Measurements from ENCODE around the gene HNMT.

The HNMT gene

DNA sequence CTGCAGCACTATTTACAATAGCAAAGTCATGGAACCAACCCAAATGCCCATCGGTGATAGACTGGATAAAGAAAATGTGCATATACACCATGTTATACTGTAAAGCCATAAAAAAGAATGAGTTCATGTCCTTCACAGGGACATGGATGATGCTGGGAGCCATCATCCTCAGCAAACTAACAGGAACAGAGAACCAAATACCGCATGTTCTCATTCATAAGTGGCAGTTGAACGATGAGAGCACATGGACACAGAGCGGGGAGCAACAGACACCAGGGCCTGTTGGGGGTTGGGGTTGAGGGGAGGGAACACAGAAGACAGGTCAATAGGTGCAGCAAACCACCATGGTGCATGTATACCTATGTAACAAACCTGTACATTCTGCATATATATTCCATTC lies 33.5 kb downstream of the HNMT start:
- in situ Hi-C loops (cut with MboI; ENCODE audit: low pct_unique_long_range_greater_than_20kb, low sequenced_read_pairs), result no loop called here
- no peak for DNase-seq

DNA sequence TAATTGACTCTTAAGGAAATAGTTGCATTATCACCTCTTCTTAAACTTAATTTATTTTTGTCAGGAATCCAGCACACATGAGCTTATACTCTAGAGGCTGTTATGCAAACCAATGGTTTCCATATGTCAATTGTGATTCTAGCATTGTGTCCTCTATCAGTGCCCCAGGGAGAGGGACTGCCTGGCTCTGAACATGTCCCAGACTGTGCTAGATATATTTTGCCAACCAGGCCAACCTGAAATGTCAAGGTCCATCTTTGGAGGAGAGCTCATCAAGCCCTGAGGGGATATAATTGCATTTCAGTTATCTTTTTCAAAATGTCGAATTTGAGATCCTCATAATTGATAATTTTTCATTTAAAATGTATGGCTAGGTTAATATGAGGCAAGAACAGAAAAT lies 34.2 kb downstream of the HNMT start:
- no peak for DNase-seq
- in situ Hi-C loops (cut with MboI; ENCODE audit: low pct_unique_long_range_greater_than_20kb, low sequenced_read_pairs), result no loop called here

DNA sequence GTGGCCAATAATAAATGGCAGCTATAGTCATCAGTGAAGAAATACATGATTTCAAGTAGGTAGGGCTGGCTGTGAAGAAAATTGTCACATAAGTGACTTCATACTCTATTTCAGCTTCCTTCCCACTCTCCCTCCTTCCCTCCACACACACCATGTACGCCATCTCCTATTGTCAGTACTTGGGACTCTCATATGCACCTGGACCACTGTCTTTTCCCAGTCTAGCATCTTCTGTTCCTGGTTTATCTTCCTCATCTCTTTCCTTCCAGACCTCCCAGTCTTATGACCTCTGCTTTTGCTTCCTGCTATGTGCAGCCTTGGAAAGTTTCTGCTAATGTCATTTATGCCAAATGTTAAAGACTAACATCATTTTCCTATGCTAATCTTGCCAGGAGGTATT lies 35.0 kb downstream of the HNMT start:
- in situ Hi-C loops (cut with MboI; ENCODE audit: low pct_unique_long_range_greater_than_20kb, low sequenced_read_pairs), result no loop called here
- no peak for DNase-seq

DNA sequence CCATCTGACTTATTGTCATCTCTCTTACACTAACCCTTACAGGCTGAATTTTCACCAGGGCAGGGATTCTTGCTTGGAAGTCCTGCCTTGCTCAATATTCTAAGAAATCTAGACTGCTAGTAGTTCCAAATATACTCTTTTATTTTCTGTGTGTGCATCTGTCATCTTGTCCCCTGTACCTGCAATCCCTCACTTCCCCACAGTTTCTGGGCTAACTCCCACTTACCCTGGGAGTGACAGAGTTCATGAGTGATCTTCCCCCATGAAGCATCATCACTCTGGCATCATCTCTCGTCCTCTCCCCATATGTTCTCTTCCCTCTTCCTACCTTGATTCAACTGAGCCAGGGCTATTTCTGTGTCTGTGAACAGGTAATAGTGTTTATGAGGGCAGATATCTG lies 35.7 kb downstream of the HNMT start:
- no peak for DNase-seq
- in situ Hi-C loops (cut with MboI; ENCODE audit: low pct_unique_long_range_greater_than_20kb, low sequenced_read_pairs), result no loop called here

DNA sequence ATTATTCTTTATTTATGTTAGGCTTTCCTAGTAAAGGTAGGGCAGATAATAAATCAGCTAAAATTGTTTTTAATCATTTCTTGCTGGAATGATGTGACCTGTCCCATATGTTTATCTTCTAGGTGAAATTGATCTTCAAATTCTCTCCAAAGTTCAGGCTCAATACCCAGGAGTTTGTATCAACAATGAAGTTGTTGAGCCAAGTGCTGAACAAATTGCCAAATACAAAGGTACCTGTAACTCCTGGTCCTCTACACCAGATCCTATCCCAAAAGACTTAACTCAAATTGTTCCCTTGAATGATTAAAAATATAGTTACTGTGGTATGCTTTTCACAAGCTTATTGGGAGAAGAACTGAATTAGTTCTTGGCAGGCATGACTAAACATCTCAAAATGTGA lies 36.5 kb downstream of the HNMT start:
- DNase-seq, result no peak

DNA sequence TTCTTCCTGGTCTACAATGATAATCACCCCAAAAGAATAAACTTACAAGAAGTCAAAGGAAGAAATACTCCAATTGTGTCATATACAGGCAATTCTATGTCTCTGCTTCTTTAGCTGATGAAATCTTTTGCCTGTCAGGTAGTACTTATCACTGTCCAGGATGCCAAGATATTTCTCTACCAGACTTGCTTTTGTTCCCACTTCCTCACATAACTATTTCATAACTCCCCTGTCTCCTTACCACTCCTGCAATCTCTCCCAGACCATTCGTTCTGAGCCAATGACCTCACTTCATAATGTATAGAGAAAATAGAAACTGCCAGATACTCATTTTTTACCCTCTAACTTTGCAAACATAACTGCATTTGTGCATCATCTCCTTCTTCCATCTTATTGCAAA lies 39.1 kb downstream of the HNMT start:
- no peak for DNase-seq
- in situ Hi-C loops (cut with MboI; ENCODE audit: low pct_unique_long_range_greater_than_20kb, low sequenced_read_pairs), result no loop called here

More for the DNA sequence above, 36.5 kb downstream of the HNMT start:
- in situ Hi-C loops (cut with MboI; ENCODE audit: low pct_unique_long_range_greater_than_20kb, low sequenced_read_pairs), result no loop called here

DNA sequence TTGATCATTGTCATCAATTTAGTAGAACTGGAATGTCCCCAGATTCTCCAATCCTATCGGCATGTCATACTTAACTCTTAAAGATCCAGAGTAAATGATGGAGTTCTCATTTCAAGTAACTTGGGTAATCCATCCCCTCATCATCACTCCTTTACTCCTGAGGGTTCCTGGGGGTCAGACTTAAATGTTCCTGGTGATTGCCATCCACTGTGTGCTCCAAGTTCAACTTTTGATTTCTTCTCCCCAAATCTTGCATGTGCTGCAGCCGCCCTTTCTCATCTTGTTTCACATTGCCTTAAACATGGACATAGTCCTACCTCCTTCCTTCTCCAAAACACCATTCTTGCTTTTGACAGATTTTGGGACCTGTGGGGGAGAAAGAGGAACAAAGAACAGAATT lies 43.2 kb downstream of the HNMT start:
- no peak for DNase-seq
- in situ Hi-C loops (cut with MboI; ENCODE audit: low pct_unique_long_range_greater_than_20kb, low sequenced_read_pairs), result no loop called here

DNA sequence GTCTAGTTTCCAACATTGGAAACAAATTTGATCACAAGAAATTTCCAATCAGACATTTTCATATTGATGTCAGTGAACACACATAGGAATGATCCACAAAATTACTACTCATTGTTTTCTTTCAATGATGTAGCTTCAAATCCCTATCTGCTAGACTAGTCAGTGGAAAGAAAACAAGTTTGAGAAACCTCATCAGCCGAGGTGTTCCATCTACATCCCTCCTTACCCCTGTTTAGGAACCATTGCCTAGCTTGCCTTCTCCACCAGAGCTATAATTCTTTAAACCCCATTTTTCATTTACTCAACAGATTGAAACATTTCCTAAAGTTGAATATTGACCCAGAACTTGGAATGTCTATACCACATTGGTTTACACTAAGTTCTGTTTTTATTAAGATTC lies 45.3 kb downstream of the HNMT start:
- in situ Hi-C loops (cut with MboI; ENCODE audit: low pct_unique_long_range_greater_than_20kb, low sequenced_read_pairs), result no loop called here
- DNase-seq, result no peak

DNA sequence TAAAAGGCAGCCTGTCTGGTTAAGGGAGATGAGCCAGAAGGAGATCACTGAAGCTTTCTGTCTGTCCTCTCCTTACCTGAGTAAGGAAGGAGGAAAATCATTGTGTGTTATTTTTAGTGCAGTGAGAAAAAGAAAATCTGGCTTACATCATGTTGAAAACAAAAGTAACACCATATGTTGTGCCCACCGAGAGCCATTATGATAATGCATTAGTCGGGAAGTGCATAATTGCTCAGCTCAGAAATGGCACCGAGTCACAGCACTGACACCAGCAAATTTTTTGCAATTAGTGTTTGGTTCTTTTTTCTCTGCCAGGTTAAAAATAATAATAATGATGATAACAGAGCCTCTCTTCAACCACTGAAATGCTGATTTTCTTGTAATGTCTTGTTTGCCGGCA lies 46.6 kb downstream of the HNMT start:
- in situ Hi-C loops (cut with MboI; ENCODE audit: low pct_unique_long_range_greater_than_20kb, low sequenced_read_pairs), result no loop called here
- DNase-seq, result no peak

DNA sequence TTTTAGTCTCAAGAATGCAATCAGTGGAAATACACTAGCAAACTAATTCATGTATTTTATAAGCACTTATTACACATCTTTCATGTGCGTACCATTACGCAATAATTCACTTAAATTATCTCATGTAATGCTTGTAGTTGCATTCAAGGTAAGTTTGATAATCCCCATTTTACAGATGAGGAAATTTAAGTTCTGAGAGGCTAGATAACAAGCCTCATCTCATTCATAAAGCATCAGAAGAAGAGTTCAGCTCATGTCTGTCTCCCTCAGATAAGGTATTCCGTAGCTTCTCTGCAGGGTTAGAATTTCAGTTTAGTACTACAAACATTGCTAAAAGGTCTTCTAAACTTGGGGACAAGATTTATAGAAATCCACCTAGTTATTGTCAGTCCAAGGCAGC lies 47.8 kb downstream of the HNMT start:
- in situ Hi-C loops (cut with MboI; ENCODE audit: low pct_unique_long_range_greater_than_20kb, low sequenced_read_pairs), result no loop called here

DNA sequence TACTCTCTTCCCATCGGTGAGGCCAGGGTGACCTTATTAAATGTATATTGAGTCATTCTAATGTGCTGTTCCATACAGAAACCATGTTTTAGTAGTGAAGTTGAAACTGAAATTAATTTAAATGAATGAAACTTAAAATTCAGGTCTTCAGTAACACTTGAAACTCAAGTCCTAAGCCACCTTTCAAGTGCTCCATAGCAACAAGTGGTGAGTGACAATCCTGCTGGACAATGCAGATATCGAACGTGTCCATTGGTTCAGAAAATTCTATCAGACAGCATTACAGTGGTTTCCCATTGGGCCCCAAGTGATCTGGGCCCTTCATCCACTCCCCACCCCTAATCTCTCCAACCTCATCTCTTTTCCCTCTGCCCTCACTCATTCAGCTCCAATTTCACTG lies 48.7 kb downstream of the HNMT start:
- in situ Hi-C loops (cut with MboI; ENCODE audit: low pct_unique_long_range_greater_than_20kb, low sequenced_read_pairs), result no loop called here

More for the DNA sequence above, 47.8 kb downstream of the HNMT start:
- no peak for DNase-seq

DNA sequence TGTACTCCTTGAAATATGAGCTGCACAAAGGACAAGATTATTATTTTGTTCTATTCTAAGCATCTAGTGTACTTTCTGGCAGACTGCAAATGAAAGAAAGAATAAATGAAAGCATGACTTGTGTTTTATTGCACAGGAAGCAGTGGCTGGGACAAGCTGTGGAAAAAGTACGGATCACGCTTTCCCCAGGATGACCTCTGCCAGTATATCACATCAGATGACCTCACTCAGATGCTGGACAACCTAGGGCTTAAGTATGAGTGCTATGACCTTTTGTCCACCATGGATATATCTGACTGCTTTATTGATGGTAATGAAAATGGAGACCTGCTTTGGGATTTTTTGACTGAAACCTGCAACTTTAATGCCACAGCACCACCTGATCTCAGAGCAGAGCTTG lies 49.4 kb downstream of the HNMT start:
- in situ Hi-C loops (cut with MboI; ENCODE audit: low pct_unique_long_range_greater_than_20kb, low sequenced_read_pairs), result no loop called here
- no peak for DNase-seq

More for the DNA sequence above, 48.7 kb downstream of the HNMT start:
- no peak for DNase-seq

DNA sequence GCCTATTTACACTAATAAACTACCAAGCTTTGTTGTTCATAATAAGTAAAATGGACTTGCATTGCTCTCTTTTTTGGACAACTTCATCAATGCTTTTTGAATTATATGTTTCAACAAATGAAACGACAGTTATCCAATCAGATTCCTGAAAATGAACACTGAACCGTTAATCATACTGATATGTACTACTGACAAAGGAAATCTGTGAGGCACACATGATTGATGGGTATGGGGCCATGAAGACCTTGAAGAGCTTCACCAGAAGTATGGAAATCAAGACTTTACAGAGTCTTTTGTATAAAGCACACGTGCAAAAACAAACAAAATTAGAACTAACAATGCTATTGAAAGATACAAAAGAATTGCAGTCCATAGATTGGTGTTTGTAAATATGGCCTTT lies 51.2 kb downstream of the HNMT start:
- in situ Hi-C loops (cut with MboI; ENCODE audit: low pct_unique_long_range_greater_than_20kb, low sequenced_read_pairs), result no loop called here
- no peak for DNase-seq

DNA sequence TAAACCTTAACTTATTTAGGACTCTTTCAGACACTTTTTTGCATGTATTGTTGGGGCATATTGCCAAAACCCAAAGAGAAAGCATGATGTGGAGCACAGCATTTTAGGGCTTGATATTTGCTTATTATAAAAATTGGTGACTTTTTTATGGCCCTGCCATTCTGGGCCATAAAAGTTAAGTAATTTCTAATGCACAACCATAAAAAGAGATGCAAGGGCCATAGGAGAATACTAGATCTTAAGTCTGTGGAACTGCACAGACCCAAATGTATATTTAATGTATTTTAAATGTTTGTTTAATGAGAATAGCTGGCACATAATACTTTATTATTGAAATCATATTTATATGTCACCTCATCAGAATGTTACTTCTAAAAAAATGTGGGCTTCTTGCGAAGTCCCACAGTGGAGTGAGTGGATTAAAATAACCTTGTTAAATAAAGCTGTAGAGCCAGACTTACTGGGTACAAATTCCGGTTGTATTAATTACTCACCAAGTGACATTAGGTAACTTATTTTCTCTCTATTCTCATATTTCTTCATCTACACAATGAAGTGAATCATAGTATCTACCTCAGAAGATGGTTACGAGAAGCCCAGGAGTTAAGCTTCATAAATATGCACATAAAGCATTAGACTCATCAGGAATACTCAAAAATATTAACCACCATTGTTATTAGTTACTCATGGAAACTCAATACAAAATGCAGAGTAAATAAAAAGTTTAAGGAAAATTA lies 52.2 kb downstream of the HNMT start:
- DNase-seq, result no peak
- in situ Hi-C loops (cut with MboI; ENCODE audit: low pct_unique_long_range_greater_than_20kb, low sequenced_read_pairs), result no loop called here

DNA sequence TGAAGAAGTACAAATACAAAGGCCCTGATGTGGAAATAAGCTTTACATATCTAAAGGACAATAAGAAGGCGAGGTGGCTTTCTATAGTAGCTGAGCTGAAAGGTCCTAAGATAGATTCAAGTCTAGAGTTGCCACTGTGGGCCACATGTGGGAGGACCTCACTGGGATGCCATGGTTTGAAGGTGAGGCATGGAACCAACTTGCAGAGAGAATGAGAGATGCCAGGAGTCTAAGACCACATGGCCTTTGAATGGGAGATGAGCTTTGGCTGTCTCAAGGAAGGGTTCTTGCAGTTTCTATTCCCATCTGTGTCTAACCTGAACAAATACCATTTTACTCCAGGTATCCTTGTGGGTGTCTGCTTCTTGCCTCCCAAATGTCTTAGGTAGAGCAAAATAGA lies 53.6 kb downstream of the HNMT start:
- no peak for DNase-seq
- in situ Hi-C loops (cut with MboI; ENCODE audit: low pct_unique_long_range_greater_than_20kb, low sequenced_read_pairs), result no loop called here

DNA sequence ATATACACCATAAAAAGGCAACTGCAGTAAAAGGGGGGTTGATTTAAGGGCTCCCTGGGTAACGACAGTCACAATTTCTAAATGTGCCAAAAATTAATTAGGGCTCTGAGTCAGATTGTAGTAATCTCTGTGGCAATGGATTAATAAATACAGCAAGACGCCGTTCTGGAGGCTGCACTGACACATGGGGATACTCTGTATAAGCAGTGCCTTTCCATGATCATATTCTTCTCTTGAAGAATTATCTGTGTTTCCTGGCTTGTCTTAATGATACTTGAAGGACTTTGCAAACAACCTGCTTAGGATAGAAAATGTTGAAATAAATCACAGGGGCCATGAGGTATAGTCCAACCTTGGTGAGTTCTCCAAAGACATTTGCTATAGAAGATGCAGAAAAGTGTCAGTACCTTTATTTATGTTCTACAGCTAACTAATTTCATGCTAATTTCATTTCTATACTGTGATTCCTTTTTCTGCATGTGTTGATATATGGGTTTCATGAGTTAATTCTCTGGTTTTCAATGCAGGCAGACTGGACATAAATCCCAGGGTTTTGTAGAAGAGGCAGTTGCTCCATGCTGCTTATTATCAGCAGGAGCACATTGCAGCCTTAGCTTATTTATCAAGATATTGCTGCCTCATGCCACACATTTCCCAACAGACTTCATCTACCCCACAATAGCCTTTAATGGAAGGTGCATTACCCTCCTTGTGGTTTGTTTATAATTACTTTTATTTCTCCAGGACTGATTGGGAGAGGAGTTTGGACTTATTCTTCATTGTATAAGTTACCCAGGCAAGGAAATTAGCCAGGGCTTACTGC lies 54.8 kb downstream of the HNMT start:
- in situ Hi-C loops (cut with MboI; ENCODE audit: low pct_unique_long_range_greater_than_20kb, low sequenced_read_pairs), result no loop called here
- no peak for DNase-seq

DNA sequence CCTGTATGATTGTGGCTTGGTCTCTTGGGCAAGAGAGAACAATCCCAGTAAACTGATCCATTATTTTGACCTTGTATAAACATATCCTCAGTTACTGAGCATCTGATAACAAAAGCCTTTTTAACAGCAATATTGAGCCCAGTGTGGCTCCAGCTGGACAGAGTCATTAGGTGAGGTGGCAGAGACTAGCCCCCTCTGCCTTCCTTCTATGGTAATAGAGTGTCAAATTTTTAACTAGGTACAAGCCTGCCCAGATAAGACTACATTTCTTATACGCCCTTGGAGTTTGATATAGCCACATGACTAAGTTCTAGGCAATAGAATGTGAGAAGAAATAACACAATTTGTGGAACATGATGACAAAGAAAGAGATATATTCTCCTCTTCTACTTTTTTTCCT lies 56.2 kb downstream of the HNMT start:
- in situ Hi-C loops (cut with MboI; ENCODE audit: low pct_unique_long_range_greater_than_20kb, low sequenced_read_pairs), result no loop called here
- DNase-seq, result no peak

DNA sequence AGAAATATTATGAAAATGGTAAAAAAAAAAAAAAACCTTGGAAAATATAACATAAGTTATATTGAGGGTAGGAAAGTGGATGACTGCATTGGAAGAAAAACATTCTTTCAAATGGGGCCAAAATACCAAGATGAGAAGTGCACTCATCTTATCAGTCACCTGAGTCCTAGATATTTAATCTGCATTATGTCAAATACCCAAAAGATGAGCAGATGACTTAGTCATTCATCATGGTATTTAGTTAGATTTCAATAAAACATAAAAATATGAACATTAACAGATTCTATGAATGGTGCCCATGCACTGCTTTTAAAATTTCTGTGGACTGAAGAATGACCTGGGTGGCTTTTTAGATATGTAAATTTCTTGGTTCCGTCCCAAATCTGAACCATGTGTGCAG lies 56.9 kb downstream of the HNMT start:
- DNase-seq, result no peak
- in situ Hi-C loops (cut with MboI; ENCODE audit: low pct_unique_long_range_greater_than_20kb, low sequenced_read_pairs), result no loop called here

DNA sequence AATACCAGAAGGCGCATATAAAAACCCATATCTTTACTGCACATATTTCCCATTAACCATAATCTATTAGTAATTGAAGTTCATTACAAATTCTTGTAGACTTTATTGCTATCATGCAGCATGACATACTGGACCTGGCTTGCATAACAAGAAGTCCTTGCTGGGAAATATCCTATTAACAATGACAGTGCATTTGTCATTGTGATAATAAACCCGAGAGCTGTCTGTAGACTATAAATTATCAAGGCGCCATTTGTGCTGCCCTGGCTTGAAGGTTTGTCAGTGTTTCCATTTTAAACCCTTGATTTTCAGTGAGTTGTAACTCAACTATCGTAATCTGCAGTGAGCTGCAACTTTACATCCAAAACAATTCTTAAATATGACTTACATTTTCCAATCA lies 59.0 kb downstream of the HNMT start:
- in situ Hi-C loops (cut with MboI; ENCODE audit: low pct_unique_long_range_greater_than_20kb, low sequenced_read_pairs), result no loop called here
- no peak for DNase-seq

DNA sequence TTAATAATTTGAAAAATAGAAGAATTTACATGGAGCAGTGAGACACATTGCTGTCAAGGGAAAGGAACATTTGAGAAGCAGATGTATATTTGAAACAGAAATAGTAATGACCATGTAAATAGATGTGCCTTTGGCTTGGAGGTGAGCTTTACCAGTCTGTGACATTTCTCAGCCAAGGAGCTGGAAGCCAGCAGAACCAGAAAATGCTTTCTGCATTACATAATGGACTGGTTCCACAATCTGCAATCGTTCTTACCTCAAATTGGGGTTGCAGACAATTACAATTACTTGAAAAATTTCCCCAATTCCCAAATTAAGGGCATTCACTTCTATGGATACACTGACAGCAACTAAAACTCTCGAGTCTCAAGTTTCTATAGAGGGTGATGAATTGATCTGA lies 59.7 kb downstream of the HNMT start:
- in situ Hi-C loops (cut with MboI; ENCODE audit: low pct_unique_long_range_greater_than_20kb, low sequenced_read_pairs), result no loop called here
- DNase-seq, result no peak
